Measurements from ENCODE around the gene SCN1B.

The SCN1B gene

GRCh38 chr19:35088131-35088913 is 58.1 kb downstream of the SCN1B start:
- Mint-ChIP-seq H3K4me1 (ENCODE audit: low read depth) (peaks cover 8% of the 10 kb centered on the region), H3K9me3 (no peaks in the 10 kb centered on the region), H3K4me3 (no peak overlapping the region), H3K27ac (no peak overlapping the region), H3K36me3 (ENCODE audit: low read depth) (no peaks in the 10 kb centered on the region), H3K27me3 (peaks cover 11% of the 10 kb centered on the region)
- DNase-seq, result no peak

- Mint-ChIP-seq H3K27ac (no peak overlapping the region), H3K27me3 (peaks cover 11% of the 10 kb centered on the region), H3K4me1 (ENCODE audit: low read depth) (peaks cover 8% of the 10 kb centered on the region), H3K4me3 (no peak overlapping the region), H3K36me3 (ENCODE audit: low read depth) (no peaks in the 10 kb centered on the region), H3K9me3 (no peaks in the 10 kb centered on the region)
- no peak for DNase-seq
These were observed 59.3 kb downstream of the SCN1B start for GRCh38 chr19:35089554-35089953.
